Neutrophil (primary cell): ENCODE measurements around the gene CDRT4.

Experiments used
- H3K27ac ChIP-seq: fragments of 200-600 bp; sonication (generic); 2 replicates; pipeline ENCODE4 v1.5.1; 2016; ENCODE audit warnings: mild to moderate bottlenecking, moderate library complexity
- H3K27me3 ChIP-seq: fragments of 200-600 bp; sonication (generic); 2 replicates; pipeline ENCODE4 v1.6.0; 2016; ENCODE audit warnings: mild to moderate bottlenecking
- H3K36me3 ChIP-seq: fragments of 200-600 bp; sonication (generic); 2 replicates; pipeline ENCODE4 v1.5.1; 2017
- H3K4me1 ChIP-seq, 2 experiments: fragments of 200-600 bp in 1 of 2; sonication (generic) in 1 of 2; 1 replicate in 1 of 2; 2 replicates in 1 of 2; pipeline versions ENCODE4 v1.5.1 to v1.6.1; 2013 to 2016; ENCODE audit warnings: low read depth in 1 of 2, low read length in 1 of 2, mild to moderate bottlenecking in 1 of 2, moderate library complexity in 1 of 2; ENCODE audit not compliant: control insufficient read depth in 1 of 2, insufficient read depth in 1 of 2
- H3K4me3 ChIP-seq, 2 experiments: fragments of 200-600 bp in 1 of 2; sonication (generic) in 1 of 2; 1 replicate in 1 of 2; 2 replicates in 1 of 2; pipeline ENCODE4 v1.5.1; 2013 to 2016; ENCODE audit warnings: low read depth in 1 of 2, low read length in 1 of 2, mild to moderate bottlenecking in 1 of 2, moderate library complexity in 1 of 2
- H3K9me3 ChIP-seq: fragments of 200-600 bp; sonication (generic); 2 replicates; pipeline ENCODE4 v1.5.1; 2016
- CTCF ChIP-seq: fragments of 200-600 bp; sonication (generic); IDR thresholded peaks from 2 replicates; pipeline ENCODE4 v1.5.1; 2016; ENCODE audit warnings: antibody characterized with exemption

The CDRT4 gene

GRCh38 chr17:15485045-15485444, 17.6 kb upstream of the CDRT4 start:
- Histone ChIP-seq H3K36me3 (peaks cover 7% of the 10 kb centered on the region), H3K9me3 (no peaks in the 10 kb centered on the region), H3K4me1 (no peaks in the 10 kb centered on the region), H3K27me3 (no peaks in the 10 kb centered on the region), H3K27ac (no peak overlapping the region), H3K4me3 (no peak overlapping the region)
- TF ChIP-seq CTCF = no peak

- Histone ChIP-seq H3K4me1 (no peaks in the 10 kb centered on the region), H3K9me3 (no peaks in the 10 kb centered on the region), H3K36me3 (peaks cover 7% of the 10 kb centered on the region), H3K27ac (no peak overlapping the region), H3K4me3 (no peak overlapping the region), H3K27me3 (no peaks in the 10 kb centered on the region)
- TF ChIP-seq CTCF = no peak
Measured at GRCh38 chr17:15483431-15483830, 16.0 kb upstream of the CDRT4 start.

GRCh38 chr17:15482476-15482875, 15.1 kb upstream of the CDRT4 start:
- H3K36me3 ChIP-seq = peaks cover 7% of the 10 kb centered on the region
- no peaks in the 10 kb centered on the region for H3K27me3 ChIP-seq
- H3K4me3 ChIP-seq = no peak overlapping the region
- H3K27ac ChIP-seq = no peak overlapping the region
- no peak for TF ChIP-seq CTCF
- no peaks in the 10 kb centered on the region for H3K9me3 ChIP-seq
- no peaks in the 10 kb centered on the region for H3K4me1 ChIP-seq

GRCh38 chr17:15481481-15481880, 14.1 kb upstream of the CDRT4 start:
- no peak for TF ChIP-seq CTCF
- Histone ChIP-seq H3K4me3 (no peak overlapping the region), H3K27me3 (no peaks in the 10 kb centered on the region), H3K4me1 (no peaks in the 10 kb centered on the region), H3K36me3 (peaks cover 7% of the 10 kb centered on the region), H3K27ac (no peak overlapping the region), H3K9me3 (no peaks in the 10 kb centered on the region)

GRCh38 chr17:15480204-15480603, 12.8 kb upstream of the CDRT4 start:
- Histone ChIP-seq H3K4me1 (no peaks in the 10 kb centered on the region), H3K27me3 (no peaks in the 10 kb centered on the region), H3K4me3 (no peak overlapping the region), H3K36me3 (peaks cover 7% of the 10 kb centered on the region), H3K9me3 (no peaks in the 10 kb centered on the region), H3K27ac (no peak overlapping the region)
- no peak for TF ChIP-seq CTCF

GRCh38 chr17:15479703-15480102, 12.3 kb upstream of the CDRT4 start:
- no peaks in the 10 kb centered on the region for H3K27me3 ChIP-seq
- no peak for TF ChIP-seq CTCF
- H3K9me3 ChIP-seq = no peaks in the 10 kb centered on the region
- H3K27ac ChIP-seq = no peak overlapping the region
- H3K36me3 ChIP-seq = peaks cover 7% of the 10 kb centered on the region
- no peaks in the 10 kb centered on the region for H3K4me1 ChIP-seq
- no peak overlapping the region for H3K4me3 ChIP-seq
